ENCODE measurements around the gene TTC13. TPM values are rescaled to one million over a fixed set of nuclear protein-coding genes. Genes with fewer than 3 reads are reported as not detected.

TTC13 gene
- total and polyA plus RNA-seq, 11 donors, result 3.7 to 9.6 (median 6.9) TPM

- Histone ChIP-seq H3K9me3 (no peaks in the 10 kb centered on the region), H3K4me1 (peaks cover 0 to 16% (median 0%) of the 10 kb centered on the region in 12 donors), H3K36me3 (peaks cover 0 to 12% (median 4%) of the 10 kb centered on the region in 9 donors), H3K27ac (no peak overlapping the region), H3K4me3 (no peak overlapping the region), H3K27me3 (no peaks in the 10 kb centered on the region)
- no peak for TF ChIP-seq POLR2A (IDR thresholded peaks at IDR 0.05)
- TF ChIP-seq, protein P1, sequence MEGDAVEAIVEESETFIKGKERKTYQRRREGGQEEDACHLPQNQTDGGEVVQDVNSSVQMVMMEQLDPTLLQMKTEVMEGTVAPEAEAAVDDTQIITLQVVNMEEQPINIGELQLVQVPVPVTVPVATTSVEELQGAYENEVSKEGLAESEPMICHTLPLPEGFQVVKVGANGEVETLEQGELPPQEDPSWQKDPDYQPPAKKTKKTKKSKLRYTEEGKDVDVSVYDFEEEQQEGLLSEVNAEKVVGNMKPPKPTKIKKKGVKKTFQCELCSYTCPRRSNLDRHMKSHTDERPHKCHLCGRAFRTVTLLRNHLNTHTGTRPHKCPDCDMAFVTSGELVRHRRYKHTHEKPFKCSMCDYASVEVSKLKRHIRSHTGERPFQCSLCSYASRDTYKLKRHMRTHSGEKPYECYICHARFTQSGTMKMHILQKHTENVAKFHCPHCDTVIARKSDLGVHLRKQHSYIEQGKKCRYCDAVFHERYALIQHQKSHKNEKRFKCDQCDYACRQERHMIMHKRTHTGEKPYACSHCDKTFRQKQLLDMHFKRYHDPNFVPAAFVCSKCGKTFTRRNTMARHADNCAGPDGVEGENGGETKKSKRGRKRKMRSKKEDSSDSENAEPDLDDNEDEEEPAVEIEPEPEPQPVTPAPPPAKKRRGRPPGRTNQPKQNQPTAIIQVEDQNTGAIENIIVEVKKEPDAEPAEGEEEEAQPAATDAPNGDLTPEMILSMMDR (IDR thresholded peaks at IDR 0.05), result no peak
- ATAC-seq (no peak), DNase-seq (no peak)
- intact Hi-C loops (cut with DNase I), result no loop called here
- 91 to 97% (median 95%) methylated on average over 6 of the region's 6 CpGs for WGBS, 4 donors
Observed at GRCh38 chr1:230900984-230901383, 77.7 kb downstream of the TTC13 start.

DNA sequence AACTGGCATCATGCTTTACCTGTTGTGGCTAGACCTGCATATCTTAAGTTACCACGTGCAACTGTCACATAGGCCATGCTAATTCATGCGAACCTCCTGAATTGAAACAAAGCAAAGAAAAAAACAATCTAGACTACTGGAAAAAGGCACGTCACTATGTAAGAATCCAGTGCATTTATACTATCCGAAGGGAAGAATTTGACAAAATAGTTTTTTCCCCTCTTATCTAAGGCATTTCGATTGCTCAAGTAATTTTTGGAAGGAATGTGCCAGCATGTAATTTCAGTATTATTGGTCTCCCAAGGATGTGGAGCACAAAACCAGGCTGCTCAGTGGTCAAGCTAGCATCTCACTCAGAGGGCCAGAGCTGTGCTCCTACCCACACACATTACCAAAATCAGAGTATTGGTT lies 78.8 kb downstream of the TTC13 start:
- TF ChIP-seq, protein P1 (IDR thresholded peaks at IDR 0.05), result no peak
- TF ChIP-seq POLR2A (IDR thresholded peaks at IDR 0.05), result no peak
- WGBS, 4 donors, result 43 to 57% (median 52%) methylated on average over 5 of the region's 5 CpGs
- peak in 3 of 4 donors; percentile 59 to 70 (median 67) for ATAC-seq
- intact Hi-C loops (cut with DNase I), result no loop called here
- Histone ChIP-seq H3K4me3 (no peak overlapping the region), H3K36me3 (peaks cover 0 to 2% (median 0%) of the 10 kb centered on the region in 9 donors), H3K4me1 (peaks cover 0 to 16% (median 0%) of the 10 kb centered on the region in 12 donors), H3K27me3 (no peaks in the 10 kb centered on the region), H3K27ac (peak overlapping the region in 2 of 12 donors; percentile 17 to 48), H3K9me3 (no peaks in the 10 kb centered on the region)
- no peak for DNase-seq

DNA sequence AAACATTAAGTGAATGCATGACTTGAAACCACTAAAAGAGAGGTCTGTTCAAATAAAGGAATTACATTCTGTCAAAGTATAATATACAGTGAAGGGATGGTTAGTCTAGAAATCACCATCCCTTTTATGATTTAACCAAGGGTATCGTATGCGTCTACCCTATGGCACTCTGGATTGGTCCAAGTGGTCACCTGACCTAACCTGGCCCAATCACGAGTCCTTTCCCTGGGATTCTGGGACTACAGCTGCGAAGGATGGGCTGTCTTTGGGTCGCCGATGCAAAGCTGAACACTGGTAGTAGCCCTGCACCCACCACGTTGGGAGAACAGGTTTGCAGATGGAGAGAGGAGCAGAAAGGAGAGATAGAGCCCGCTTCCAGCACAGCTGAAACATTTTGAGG lies 79.9 kb downstream of the TTC13 start:
- Histone ChIP-seq H3K4me3 (no peak overlapping the region), H3K9me3 (no peaks in the 10 kb centered on the region), H3K27me3 (no peaks in the 10 kb centered on the region), H3K27ac (peak overlapping the region in 1 of 12 donors; percentile 1), H3K36me3 (no peaks in the 10 kb centered on the region), H3K4me1 (peaks cover 0 to 16% (median 0%) of the 10 kb centered on the region in 12 donors)
- DNase-seq (no peak), ATAC-seq (no peak)
- intact Hi-C loops (cut with DNase I), result no loop called here
- WGBS, 4 donors, result 87 to 96% (median 90%) methylated on average over 8 of the region's 8 CpGs
- TF ChIP-seq POLR2A (IDR thresholded peaks at IDR 0.05), result no peak
- TF ChIP-seq, protein P1 (IDR thresholded peaks at IDR 0.05), result no peak

GRCh38 chr1:230898144-230898543 lies 80.5 kb downstream of the TTC13 start:
- ATAC-seq (peak; percentile 44 to 79 (median 62)), DNase-seq (no peak)
- Histone ChIP-seq H3K27ac (peak overlapping the region in 2 of 12 donors; percentile 54 to 59), H3K36me3 (no peaks in the 10 kb centered on the region), H3K27me3 (no peaks in the 10 kb centered on the region), H3K9me3 (no peaks in the 10 kb centered on the region), H3K4me3 (no peak overlapping the region), H3K4me1 (peaks cover 0 to 16% (median 0%) of the 10 kb centered on the region in 12 donors)
- intact Hi-C loops (cut with DNase I), result no loop called here
- WGBS, 4 donors, result 84 to 97% (median 89%) methylated on average over 4 of the region's 4 CpGs
- TF ChIP-seq POLR2A (IDR thresholded peaks at IDR 0.05), result no peak
- TF ChIP-seq, protein P1 (IDR thresholded peaks at IDR 0.05), result no peak
